T-helper 1 cell treated with Interleukin-12 subunit alpha and Interleukin-12 subunit beta and Interleukin-4 antibody, amounts not matched to agents 30 μg/mL and 1 μg/mL, for 36 hours (primary cell): ENCODE results near the gene NPAS3.

Experiments
- H3K27ac Mint-ChIP-seq: one replicate; pipeline ENCODE4 v1.8.0; 2021; ENCODE audit warnings: mild to moderate bottlenecking, mixed read lengths
- H3K27me3 Mint-ChIP-seq: one replicate; pipeline ENCODE4 v1.8.0; 2021; ENCODE audit warnings: low read depth, mixed read lengths
- H3K36me3 Mint-ChIP-seq: one replicate; pipeline ENCODE4 v1.8.0; 2021; ENCODE audit warnings: low read depth, mixed read lengths
- H3K4me1 Mint-ChIP-seq: one replicate; pipeline ENCODE4 v1.8.0; 2021; ENCODE audit warnings: low read depth, mixed read lengths
- H3K4me3 Mint-ChIP-seq: one replicate; pipeline ENCODE4 v1.8.0; 2021; ENCODE audit warnings: mild to moderate bottlenecking, moderate library complexity, mixed read lengths
- H3K9me3 Mint-ChIP-seq: one replicate; pipeline ENCODE4 v1.8.0; 2021; ENCODE audit warnings: mixed read lengths

Gene NPAS3

GRCh38 chr14:33118668-33119067 is 180.0 kb downstream of the NPAS3 start:
- H3K4me3 Mint-ChIP-seq: no peak overlapping the region

GRCh38 chr14:33120341-33120740 is 181.7 kb downstream of the NPAS3 start:
- Mint-ChIP-seq H3K27ac (no peak overlapping the region), H3K36me3 (no peaks in the 10 kb centered on the region)

More at GRCh38 chr14:33118668-33119067, 180.0 kb downstream of the NPAS3 start:
- Mint-ChIP-seq H3K36me3 (no peaks in the 10 kb centered on the region), H3K27ac (no peak overlapping the region), H3K4me1 (no peaks in the 10 kb centered on the region), H3K9me3 (peaks cover 7% of the 10 kb centered on the region), H3K27me3 (no peaks in the 10 kb centered on the region)

GRCh38 chr14:33120966-33121365 is 182.3 kb downstream of the NPAS3 start:
- Mint-ChIP-seq H3K27ac (no peak overlapping the region), H3K4me3 (no peak overlapping the region), H3K4me1 (no peaks in the 10 kb centered on the region), H3K9me3 (no peaks in the 10 kb centered on the region), H3K36me3 (no peaks in the 10 kb centered on the region), H3K27me3 (no peaks in the 10 kb centered on the region)

More at GRCh38 chr14:33120341-33120740, 181.7 kb downstream of the NPAS3 start:
- no peak overlapping the region for H3K4me3 Mint-ChIP-seq
- no peaks in the 10 kb centered on the region for H3K27me3 Mint-ChIP-seq
- H3K4me1 Mint-ChIP-seq: no peaks in the 10 kb centered on the region
- no peaks in the 10 kb centered on the region for H3K9me3 Mint-ChIP-seq

GRCh38 chr14:33123281-33123680 is 184.6 kb downstream of the NPAS3 start:
- no peak overlapping the region for H3K4me3 Mint-ChIP-seq
- no peaks in the 10 kb centered on the region for H3K36me3 Mint-ChIP-seq
- no peaks in the 10 kb centered on the region for H3K4me1 Mint-ChIP-seq
- no peak overlapping the region for H3K27ac Mint-ChIP-seq
- no peaks in the 10 kb centered on the region for H3K27me3 Mint-ChIP-seq
- H3K9me3 Mint-ChIP-seq: no peaks in the 10 kb centered on the region

- no peaks in the 10 kb centered on the region for H3K36me3 Mint-ChIP-seq
- H3K4me1 Mint-ChIP-seq: no peaks in the 10 kb centered on the region
- H3K27me3 Mint-ChIP-seq: no peaks in the 10 kb centered on the region
- no peaks in the 10 kb centered on the region for H3K9me3 Mint-ChIP-seq
- H3K27ac Mint-ChIP-seq: no peak overlapping the region
- H3K4me3 Mint-ChIP-seq: no peak overlapping the region
These were observed 187.8 kb downstream of the NPAS3 start for GRCh38 chr14:33126433-33126832.

- Mint-ChIP-seq H3K27me3 (no peaks in the 10 kb centered on the region), H3K27ac (no peak overlapping the region), H3K9me3 (no peaks in the 10 kb centered on the region), H3K36me3 (no peaks in the 10 kb centered on the region), H3K4me3 (no peak overlapping the region), H3K4me1 (no peaks in the 10 kb centered on the region)
These were observed 188.9 kb downstream of the NPAS3 start for GRCh38 chr14:33127531-33127930.

GRCh38 chr14:33131801-33132200 is 193.1 kb downstream of the NPAS3 start:
- Mint-ChIP-seq H3K4me3 (no peak overlapping the region), H3K36me3 (no peaks in the 10 kb centered on the region), H3K4me1 (no peaks in the 10 kb centered on the region), H3K27ac (no peak overlapping the region), H3K9me3 (peaks cover 2% of the 10 kb centered on the region), H3K27me3 (no peaks in the 10 kb centered on the region)

GRCh38 chr14:33134162-33134561 is 195.5 kb downstream of the NPAS3 start:
- Mint-ChIP-seq H3K27ac (no peak overlapping the region), H3K4me1 (no peaks in the 10 kb centered on the region), H3K36me3 (no peaks in the 10 kb centered on the region)

GRCh38 chr14:33134975-33135374 is 196.3 kb downstream of the NPAS3 start:
- Mint-ChIP-seq H3K36me3 (no peaks in the 10 kb centered on the region), H3K27me3 (no peaks in the 10 kb centered on the region), H3K4me1 (no peaks in the 10 kb centered on the region), H3K9me3 (peaks cover 2% of the 10 kb centered on the region), H3K27ac (no peak overlapping the region), H3K4me3 (no peak overlapping the region)

More at GRCh38 chr14:33134162-33134561, 195.5 kb downstream of the NPAS3 start:
- Mint-ChIP-seq H3K4me3 (no peak overlapping the region), H3K9me3 (peaks cover 2% of the 10 kb centered on the region), H3K27me3 (no peaks in the 10 kb centered on the region)

GRCh38 chr14:33150666-33151428 is 212.2 kb downstream of the NPAS3 start:
- no peak overlapping the region for H3K27ac Mint-ChIP-seq
- no peaks in the 10 kb centered on the region for H3K27me3 Mint-ChIP-seq
- H3K4me1 Mint-ChIP-seq: no peaks in the 10 kb centered on the region
- H3K36me3 Mint-ChIP-seq: no peaks in the 10 kb centered on the region
- peaks cover 5% of the 10 kb centered on the region for H3K9me3 Mint-ChIP-seq
- H3K4me3 Mint-ChIP-seq: no peak overlapping the region

GRCh38 chr14:33163109-33163508 is 224.4 kb downstream of the NPAS3 start:
- Mint-ChIP-seq H3K27ac (no peak overlapping the region), H3K4me1 (no peaks in the 10 kb centered on the region), H3K27me3 (no peaks in the 10 kb centered on the region), H3K9me3 (peaks cover 5% of the 10 kb centered on the region), H3K4me3 (no peak overlapping the region), H3K36me3 (no peaks in the 10 kb centered on the region)

GRCh38 chr14:33163600-33163999 is 224.9 kb downstream of the NPAS3 start:
- H3K36me3 Mint-ChIP-seq: no peaks in the 10 kb centered on the region
- peaks cover under 1% of the 10 kb centered on the region for H3K9me3 Mint-ChIP-seq
- no peaks in the 10 kb centered on the region for H3K4me1 Mint-ChIP-seq
- no peaks in the 10 kb centered on the region for H3K27me3 Mint-ChIP-seq
- H3K27ac Mint-ChIP-seq: no peak overlapping the region
- H3K4me3 Mint-ChIP-seq: no peak overlapping the region

- Mint-ChIP-seq H3K27ac (no peak overlapping the region), H3K36me3 (no peaks in the 10 kb centered on the region), H3K9me3 (no peaks in the 10 kb centered on the region), H3K27me3 (no peaks in the 10 kb centered on the region), H3K4me3 (no peak overlapping the region), H3K4me1 (no peaks in the 10 kb centered on the region)
These were observed 226.7 kb downstream of the NPAS3 start for GRCh38 chr14:33165144-33165925.

- Mint-ChIP-seq H3K9me3 (peaks cover 4% of the 10 kb centered on the region), H3K4me1 (no peaks in the 10 kb centered on the region), H3K27me3 (no peaks in the 10 kb centered on the region), H3K4me3 (no peak overlapping the region), H3K36me3 (no peaks in the 10 kb centered on the region), H3K27ac (no peak overlapping the region)
These were observed 227.2 kb downstream of the NPAS3 start for GRCh38 chr14:33165926-33166289.

GRCh38 chr14:33175951-33176350 is 237.3 kb downstream of the NPAS3 start:
- Mint-ChIP-seq H3K9me3 (no peaks in the 10 kb centered on the region), H3K4me1 (no peaks in the 10 kb centered on the region), H3K36me3 (no peaks in the 10 kb centered on the region), H3K27me3 (no peaks in the 10 kb centered on the region), H3K4me3 (no peak overlapping the region), H3K27ac (no peak overlapping the region)
